Measurements from ENCODE around the gene NDUFB10. TPM values are rescaled to one million over a fixed set of nuclear protein-coding genes. Genes with fewer than 3 reads are reported as not detected.

The NDUFB10 gene
- polyA plus RNA-seq, 1 of the 3 experiments (the other 2 are of a cell fraction) = 468 TPM

DNA sequence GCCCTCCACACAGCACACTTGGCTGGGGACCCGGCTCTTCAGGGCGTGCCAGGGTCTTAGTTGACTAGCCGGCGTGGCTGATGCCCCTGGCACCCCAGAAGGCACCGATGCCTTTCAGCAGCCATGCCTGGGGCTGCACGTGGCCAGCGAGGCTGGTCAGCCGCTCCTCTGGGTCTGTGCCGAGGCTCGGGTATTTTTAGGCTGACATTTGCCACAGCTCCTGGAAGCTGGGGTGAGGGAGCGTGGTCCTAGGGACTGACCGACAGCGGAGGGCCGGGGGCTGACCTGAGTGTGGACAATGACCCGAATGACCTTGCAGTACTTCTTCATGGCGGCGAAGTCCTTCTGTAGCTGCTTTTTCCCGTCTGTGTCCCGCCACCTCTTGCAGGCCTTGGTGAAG lies 8.8 kb upstream of the NDUFB10 start:
- Histone ChIP-seq H3K4me1 (ENCODE audit: control insufficient read depth in 1 of 2, insufficient read depth in 2 of 2, low read depth in 1 of 2, low read length in 1 of 2) (peaks cover 0 to 9% of the 10 kb centered on the region in 2 experiments; a peak in 1 of 4 replicates), H3K79me2 (ENCODE audit: insufficient read depth) (no peaks in the 10 kb centered on the region), H4K20me1 (ENCODE audit: insufficient read depth) (no peaks in the 10 kb centered on the region), H3K9ac (no peak overlapping the region), H3K27me3 (ENCODE audit: insufficient read depth) (no peaks in the 10 kb centered on the region), H2AFZ (ENCODE audit: low read depth) (no peak overlapping the region), H3K9me2 (no peaks in the 10 kb centered on the region), H3K27ac (ENCODE audit: low read depth in 2 of 2, low read length in 1 of 2) (no peak overlapping the region), H3K4me2 (no peak overlapping the region), H3K36me3 (replicated peaks in 1 of 2; ENCODE audit: control insufficient read depth in 1 of 2, insufficient read depth in 2 of 2, low read length in 1 of 2) (no peaks in the 10 kb centered on the region), H3F3A (replicated peaks; ENCODE audit: insufficient read depth) (no peaks in the 10 kb centered on the region), H3K4me3 (ENCODE audit: low read depth in 2 of 2, low read length in 1 of 2) (no peak overlapping the region), H3K9me3 (no peaks in the 10 kb centered on the region)
- POLR2A ChIA-PET = no interaction called here
- TF ChIP-seq RCOR1 (IDR thresholded peaks at IDR 0.05; ENCODE audit: low read length) (no peak), NFIC (IDR thresholded peaks at IDR 0.05; ENCODE audit: borderline replicate concordance) (no peak), GABPA (IDR thresholded peaks at IDR 0.05; ENCODE audit: low read depth) (no peak), PBX3 (IDR thresholded peaks at IDR 0.05) (no peak), RAD21 (IDR thresholded peaks at IDR 0.05; ENCODE audit: low read length) (no peak), SMC3 (IDR thresholded peaks at IDR 0.05; ENCODE audit: low read depth, low read length) (no peak), CTCF (IDR thresholded peaks at IDR 0.05) (no peak), EZH2phosphoT487 (IDR thresholded peaks at IDR 0.05; ENCODE audit: borderline replicate concordance, low read depth) (no peak), FOSL2 (IDR thresholded peaks at IDR 0.05; ENCODE audit: borderline replicate concordance, low read depth) (no peak), JUND (IDR thresholded peaks at IDR 0.05) (no peak), MEF2A (IDR thresholded peaks at IDR 0.05; ENCODE audit: borderline replicate concordance, low read depth) (no peak), YY1 (IDR thresholded peaks at IDR 0.05; ENCODE audit: low read depth) (no peak), SIN3A (IDR thresholded peaks at IDR 0.05; ENCODE audit: borderline replicate concordance, low read depth, low read length) (no peak), MXI1 (IDR thresholded peaks at IDR 0.05; ENCODE audit: low read depth, low read length) (no peak), ELF1 (IDR thresholded peaks at IDR 0.05) (no peak)
- TF ChIP-seq, protein P1, sequence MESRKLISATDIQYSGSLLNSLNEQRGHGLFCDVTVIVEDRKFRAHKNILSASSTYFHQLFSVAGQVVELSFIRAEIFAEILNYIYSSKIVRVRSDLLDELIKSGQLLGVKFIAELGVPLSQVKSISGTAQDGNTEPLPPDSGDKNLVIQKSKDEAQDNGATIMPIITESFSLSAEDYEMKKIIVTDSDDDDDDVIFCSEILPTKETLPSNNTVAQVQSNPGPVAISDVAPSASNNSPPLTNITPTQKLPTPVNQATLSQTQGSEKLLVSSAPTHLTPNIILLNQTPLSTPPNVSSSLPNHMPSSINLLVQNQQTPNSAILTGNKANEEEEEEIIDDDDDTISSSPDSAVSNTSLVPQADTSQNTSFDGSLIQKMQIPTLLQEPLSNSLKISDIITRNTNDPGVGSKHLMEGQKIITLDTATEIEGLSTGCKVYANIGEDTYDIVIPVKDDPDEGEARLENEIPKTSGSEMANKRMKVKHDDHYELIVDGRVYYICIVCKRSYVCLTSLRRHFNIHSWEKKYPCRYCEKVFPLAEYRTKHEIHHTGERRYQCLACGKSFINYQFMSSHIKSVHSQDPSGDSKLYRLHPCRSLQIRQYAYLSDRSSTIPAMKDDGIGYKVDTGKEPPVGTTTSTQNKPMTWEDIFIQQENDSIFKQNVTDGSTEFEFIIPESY (IDR thresholded peaks at IDR 0.05; ENCODE audit: borderline replicate concordance, low read depth) = no peak
- CTCF ChIA-PET = interaction anchor here (1.1 to 2.1 kb wide), 3 partner anchors 8 to 21 kb away, joined by 3 to 13 read pairs (median 5); no protein-coding TSS in a partner anchor
- DNase-seq = no peak
- WGBS (ENCODE audit: low lambda C conversion rate) = 83% methylated on average over 5 of the region's 19 CpGs
